GM12892 (cell line): ENCODE data around the gene ZHX3.

ENCODE experiments used
- POLR2A ChIP-seq: IDR thresholded peaks from 2 replicates; pipeline ENCODE4 v1.6.1; 2011; ENCODE audit warnings: low read depth, low read length, control low read depth
- POLR2AphosphoS5 ChIP-seq: IDR thresholded peaks from 2 replicates; pipeline ENCODE4 v1.6.1; 2011; ENCODE audit warnings: low read depth, low read length, control low read depth
- TAF1 ChIP-seq: IDR thresholded peaks from 2 replicates; pipeline ENCODE4 v1.6.1; 2011; ENCODE audit warnings: low read depth, mild to moderate bottlenecking, control low read depth, low read length, borderline replicate concordance

DNA sequence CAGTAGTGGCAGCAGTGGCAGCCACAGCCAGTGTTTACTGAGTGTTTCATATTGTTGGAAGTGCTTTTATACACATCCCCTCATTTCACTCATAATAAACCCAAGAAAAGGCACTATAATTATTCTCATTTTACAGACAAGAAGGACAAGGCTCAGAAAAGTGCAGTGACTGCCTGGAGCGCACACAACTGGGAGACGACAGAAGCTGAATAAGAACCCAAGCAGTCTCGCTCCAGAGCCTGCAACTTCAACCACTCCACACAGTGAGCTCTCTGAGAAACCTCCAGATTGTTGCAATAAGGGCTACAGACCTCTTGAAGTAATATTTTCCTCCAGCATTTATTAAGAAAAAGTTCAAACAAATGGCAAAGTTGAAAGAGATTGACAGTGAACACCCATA lies 103.3 kb downstream of the ZHX3 start:
- no peak for TF ChIP-seq POLR2A
- TF ChIP-seq POLR2AphosphoS5: no peak
- TF ChIP-seq TAF1: no peak
